Measurements from ENCODE around the gene C6orf62. TPM values are rescaled to one million over a fixed set of nuclear protein-coding genes. Genes with fewer than 3 reads are reported as not detected.

C6orf62 gene
- total and polyA plus RNA-seq, 2 donors from 2014 or later, result 55.8 to 114 TPM

- intact Hi-C loops (cut with DNase I), result no loop called here
- DNase-seq (no peak), FAIRE-seq (no peak)
- H3K4me1 ChIP-seq (ENCODE audit: control insufficient read depth in 2 of 3, insufficient read depth in 2 of 3, low read depth in 1 of 3, low read length in 3 of 3), result peaks cover 0 to 8% (median 7%) of the 10 kb centered on the region in 3 donors
- TF ChIP-seq CTCF (IDR thresholded peaks at IDR 0.05; ENCODE audit: borderline replicate concordance, extremely low read depth, insufficient read depth), result no peak
- H3K27ac ChIP-seq (ENCODE audit: low read depth in 2 of 2, low read length in 2 of 2), result peak overlapping the region; percentile 98 to 99
- H3K4me3 ChIP-seq (ENCODE audit: low read length in 3 of 3), result peak overlapping the region; percentile 77 to 93 (median 80)
- no peaks in the 10 kb centered on the region for H3K9me3 ChIP-seq (ENCODE audit: control insufficient read depth in 2 of 3, insufficient read depth in 1 of 3, low read length in 3 of 3)
- H3K36me3 ChIP-seq (ENCODE audit: control insufficient read depth in 2 of 3, insufficient read depth in 3 of 3, low read length in 3 of 3), result no peaks in the 10 kb centered on the region
- H3K27me3 ChIP-seq (ENCODE audit: control insufficient read depth, insufficient read depth, low read length), result no peaks in the 10 kb centered on the region
- peak overlapping the region; percentile 66 to 96 (median 96) for H3K9ac ChIP-seq (ENCODE audit: low read length in 3 of 3)
Observed at GRCh38 chr6:24721461-24722215, 2.7 kb upstream of the C6orf62 start.

- Histone ChIP-seq H3K4me1 (ENCODE audit: control insufficient read depth in 2 of 3, insufficient read depth in 2 of 3, low read depth in 1 of 3, low read length in 3 of 3) (peaks cover 0 to 8% (median 7%) of the 10 kb centered on the region in 3 donors), H3K9ac (ENCODE audit: low read length in 3 of 3) (peak overlapping the region; percentile 96 to 100 (median 96)), H3K4me3 (ENCODE audit: low read length in 3 of 3) (peak overlapping the region; percentile 94 to 99 (median 94)), H3K27ac (ENCODE audit: low read depth in 2 of 2, low read length in 2 of 2) (peak overlapping the region; percentile 98 to 100), H3K36me3 (ENCODE audit: control insufficient read depth in 2 of 3, insufficient read depth in 3 of 3, low read length in 3 of 3) (peaks cover 0 to 6% (median 3%) of the 10 kb centered on the region in 3 donors), H3K9me3 (ENCODE audit: control insufficient read depth in 2 of 3, insufficient read depth in 1 of 3, low read length in 3 of 3) (no peaks in the 10 kb centered on the region), H3K27me3 (ENCODE audit: control insufficient read depth, insufficient read depth, low read length) (no peaks in the 10 kb centered on the region)
- TF ChIP-seq CTCF (IDR thresholded peaks at IDR 0.05; ENCODE audit: borderline replicate concordance, extremely low read depth, insufficient read depth), result no peak
- FAIRE-seq (peak; percentile 97), DNase-seq (peak; percentile 100)
- intact Hi-C loops (cut with DNase I), result no loop called here
Observed at GRCh38 chr6:24720604-24721460, 1.9 kb upstream of the C6orf62 start.

GRCh38 chr6:24720131-24720603 is 1.2 kb upstream of the C6orf62 start:
- Histone ChIP-seq H3K36me3 (ENCODE audit: control insufficient read depth in 2 of 3, insufficient read depth in 3 of 3, low read length in 3 of 3) (peaks cover 0 to 13% (median 3%) of the 10 kb centered on the region in 3 donors), H3K27ac (ENCODE audit: low read depth in 2 of 2, low read length in 2 of 2) (peak overlapping the region; percentile 98 to 100), H3K9me3 (ENCODE audit: control insufficient read depth in 2 of 3, insufficient read depth in 1 of 3, low read length in 3 of 3) (no peaks in the 10 kb centered on the region), H3K4me1 (ENCODE audit: control insufficient read depth in 2 of 3, insufficient read depth in 2 of 3, low read depth in 1 of 3, low read length in 3 of 3) (peaks cover 0 to 8% (median 7%) of the 10 kb centered on the region in 3 donors), H3K27me3 (ENCODE audit: control insufficient read depth, insufficient read depth, low read length) (no peaks in the 10 kb centered on the region), H3K9ac (ENCODE audit: low read length in 3 of 3) (peak overlapping the region; percentile 95 to 100 (median 96)), H3K4me3 (ENCODE audit: low read length in 3 of 3) (peak overlapping the region; percentile 94 to 99 (median 94))
- intact Hi-C loops (cut with DNase I), result no loop called here
- DNase-seq (peak in 4 of 5 donors; percentile 46 to 90 (median 72)), FAIRE-seq (no peak)
- TF ChIP-seq CTCF (IDR thresholded peaks at IDR 0.05; ENCODE audit: borderline replicate concordance, extremely low read depth, insufficient read depth), result no peak

All from kidney (tissue), 14 donors.